Adrenal gland (tissue), 12 donors: Measurements from ENCODE around the gene GRIK5. TPM values are rescaled to one million over a fixed set of nuclear protein-coding genes. Genes with fewer than 3 reads are reported as not detected.

Experiments used
- DNase-seq, 7 donors: peaks; one replicate each; pipeline ENCODE4 v3.0.0-alpha.2; 2019 to 2020
- H3K27ac ChIP-seq, 5 donors: fragments of 200-600 bp; sonication (generic) in 4 of 5; 1 replicate in 3 of 5; 2 replicates in 2 of 5; pipeline versions ENCODE4 v1.5.1 to v1.8.0; 2016 to 2020; ENCODE audit warnings: mild to moderate bottlenecking in 1 of 5
- H3K27me3 ChIP-seq: fragments of 200-600 bp; 2 replicates; pipeline ENCODE4 v1.8.0; 2021
- H3K36me3 ChIP-seq, 2 donors: fragments of 200-600 bp; replicated peaks in 1 of 2; 1 replicate in 1 of 2; 2 replicates in 1 of 2; pipeline versions ENCODE4 v1.5.1 to v1.8.0; 2018 to 2022
- H3K4me1 ChIP-seq, 2 donors: fragments of 200-600 bp; replicated peaks in 1 of 2; 1 replicate in 1 of 2; 2 replicates in 1 of 2; pipeline versions ENCODE4 v1.5.1 to v1.8.0; 2018 to 2021
- H3K4me3 ChIP-seq, 4 donors: fragments of 200-600 bp; sonication (generic) in 3 of 4; one replicate each; pipeline ENCODE4 v1.5.1; 2016 to 2018
- H3K9me3 ChIP-seq, 3 donors: fragments of 200-600 bp; sonication (generic) in 1 of 3; replicated peaks in 1 of 3; 1 replicate in 2 of 3; 2 replicates in 1 of 3; pipeline versions ENCODE4 v1.5.1 to v1.8.0; 2016 to 2021
- CTCF ChIP-seq, 6 experiments: fragments of 450-650 bp in 4 of 6; fragments of 200-600 bp in 2 of 6; sonication (generic) in 1 of 6; IDR thresholded peaks; 1 replicate in 5 of 6; 2 replicates in 1 of 6; pipeline versions ENCODE4 v1.5.1 to v1.8.0; 2016 to 2021; ENCODE audit warnings: antibody characterized with exemption in 6 of 6, mild to moderate bottlenecking in 2 of 6, moderate library complexity in 1 of 6
- POLR2A ChIP-seq, 2 donors: fragments of 450-650 bp; IDR thresholded peaks; one replicate each; pipeline ENCODE4 v1.6.1; 2017; ENCODE audit warnings: antibody characterized with exemption in 2 of 2, mild to moderate bottlenecking in 2 of 2, moderate library complexity in 1 of 2
- WGBS, 4 donors: extraction: QIAGEN DNeasy Blood & Tissue Kit in 2 of 4; methylation state at CpG; one replicate each; pipeline versions ENCODE4 v1.1.5 to v1.1.7; 2013 to 2017; 5-methylcytosine and 5-hydroxymethylcytosine counted together
- intact Hi-C, 2 donors: fragments of 100-400 bp; cut with DNase I; formaldehyde crosslinking; loops; one replicate each; pipeline versions ENCODE4 v1.14.1 to v1.15.0; 2022 to 2023
- polyA plus RNA-seq, 3 donors: library from polyadenylated mRNA; stranded (reverse); fragments of 200-250 nt in 2 of 3; fragments of 350-450 nt in 1 of 3; fragmentation: Illumina TruSeq in 1 of 3; extraction: RNeasy Lipid Tissue Mini Kit (QIAGEN cat#74804) in 1 of 3; gene quantifications; one replicate each; pipeline ENCODE4 v1.2.3, GENCODE V29; 2013 to 2014
- total RNA-seq, 9 donors: library from RNA; depleted of rRNA in 4 of 9; stranded (reverse); fragments of >200 nt in 4 of 9; fragments of 120-200 nt in 1 of 9; fragmentation: NEBNext Ultra II Directional in 1 of 9; extraction: Animal tissue kit (Norgen Biotek cat#: 25700) in 1 of 9; gene quantifications; one replicate each; pipeline versions ENCODE4 v1.1.0 to v1.2.4, GENCODE V29; 2013 to 2023
- donor health status: healthy with polysubstance abuse.
- donor health status: Bipolar disorder and iron deficiency.
- donor health status: DM: yes; HTN: yes; CAD: no.
- donor health status: DM: no; HTN: no; CAD: no.
- donor health status: DM: no; HTN: no; CAD: no.
- donor health status: DM: yes; HTN: yes; CAD: no.

GRIK5 gene
- total and polyA plus RNA-seq, 12 donors, result 0.24 to 11.9 (median 2.3) TPM; not detected in 1

DNA sequence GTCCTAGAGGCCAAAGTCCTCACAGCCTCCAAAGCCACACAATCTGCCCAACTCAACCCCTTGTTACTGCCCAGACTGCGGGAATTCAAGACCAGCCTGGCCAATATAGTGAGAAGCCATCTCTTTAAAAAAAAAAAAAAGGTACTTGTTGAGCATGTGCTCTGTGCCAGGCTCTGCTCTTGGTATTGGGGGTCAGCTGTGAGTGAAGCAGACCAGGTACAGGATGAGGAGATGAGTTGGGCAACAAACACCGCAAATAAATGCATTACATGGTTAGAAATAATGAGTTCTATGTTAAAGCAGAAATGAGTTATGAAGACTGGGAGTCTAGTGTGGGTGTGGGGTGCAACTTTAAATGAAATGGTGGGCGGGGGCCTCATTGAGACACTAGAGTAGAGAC lies 9.9 kb downstream of the GRIK5 start:
- Histone ChIP-seq H3K36me3 (no peaks in the 10 kb centered on the region), H3K4me1 (no peaks in the 10 kb centered on the region), H3K27me3 (no peaks in the 10 kb centered on the region), H3K9me3 (no peaks in the 10 kb centered on the region), H3K27ac (no peak overlapping the region), H3K4me3 (no peak overlapping the region)
- DNase-seq, result no peak
- intact Hi-C loops, result no loop called here
- no peak for TF ChIP-seq CTCF (IDR thresholded peaks at IDR 0.05)
- no peak for TF ChIP-seq POLR2A (IDR thresholded peaks at IDR 0.05)
- 87 to 96% (median 92%) methylated on average over 3 of the region's 3 CpGs for WGBS, 4 donors

- Histone ChIP-seq H3K27me3 (no peaks in the 10 kb centered on the region), H3K36me3 (no peaks in the 10 kb centered on the region), H3K4me1 (no peaks in the 10 kb centered on the region), H3K27ac (no peak overlapping the region), H3K4me3 (no peak overlapping the region), H3K9me3 (no peaks in the 10 kb centered on the region)
- DNase-seq, result no peak
- no peak for TF ChIP-seq CTCF (IDR thresholded peaks at IDR 0.05)
- TF ChIP-seq POLR2A (IDR thresholded peaks at IDR 0.05), result no peak
- 87 to 93% (median 90%) methylated on average over 7 to 13 of the region's 13 CpGs for WGBS, 4 donors
- intact Hi-C loops, result no loop called here
Measured at GRCh38 chr19:42059196-42059595, 10.8 kb downstream of the GRIK5 start.

GRCh38 chr19:42057846-42058245 lies 12.2 kb downstream of the GRIK5 start:
- Histone ChIP-seq H3K27me3 (no peaks in the 10 kb centered on the region), H3K27ac (no peak overlapping the region), H3K4me1 (no peaks in the 10 kb centered on the region), H3K4me3 (no peak overlapping the region), H3K9me3 (no peaks in the 10 kb centered on the region), H3K36me3 (no peaks in the 10 kb centered on the region)
- no peak for TF ChIP-seq POLR2A (IDR thresholded peaks at IDR 0.05)
- TF ChIP-seq CTCF (IDR thresholded peaks at IDR 0.05), result no peak
- intact Hi-C loops, result no loop called here
- no peak for DNase-seq
- WGBS, 4 donors, result 70 to 80% (median 78%) methylated on average over 7 of the region's 7 CpGs

- H3K36me3 ChIP-seq, result no peaks in the 10 kb centered on the region
- H3K4me3 ChIP-seq, result no peak overlapping the region
- peaks cover 0 to 1% of the 10 kb centered on the region in 2 donors for H3K4me1 ChIP-seq
- TF ChIP-seq POLR2A (IDR thresholded peaks at IDR 0.05) (no peak), CTCF (IDR thresholded peaks at IDR 0.05) (no peak)
- H3K9me3 ChIP-seq, result no peaks in the 10 kb centered on the region
- H3K27ac ChIP-seq, result no peak overlapping the region
- DNase-seq, result no peak
- intact Hi-C loops, result no loop called here
- 87 to 90% (median 88%) methylated on average over 17 to 18 of the region's 18 CpGs for WGBS, 4 donors
- no peaks in the 10 kb centered on the region for H3K27me3 ChIP-seq
Measured at GRCh38 chr19:42054205-42054604, 15.8 kb downstream of the GRIK5 start.
